Muscle of back (tissue), 13 donors: ENCODE measurements around the gene FFAR4. TPM values are rescaled to one million over a fixed set of nuclear protein-coding genes. Genes with fewer than 3 reads are reported as not detected.
"Not testable (repeated sequence)": the region's sequence is repeated elsewhere in the genome, so short reads cannot be mapped to it uniquely, and the experiment has no call there.

Source experiments
- DNase-seq, 3 donors: peaks; one replicate each; pipeline versions ENCODE4 v3.0.0 to v3.0.0-alpha.2; 2013
- long read RNA-seq, 9 donors: transcript quantifications; one replicate each; lab custom pipeline, GENCODE V29; 2026
- polyA plus RNA-seq, 10 donors: library from polyadenylated mRNA; unstranded; fragments of 120-200 nt; gene quantifications; one replicate each; pipeline ENCODE4 v1.2.1, GENCODE V29; 2013; ENCODE audit not compliant: insufficient read length in 10 of 10

Gene FFAR4
- under 1 TPM in 2 of 10 donors, not detected in 8; 0.08 to 0.10 TPM for polyA plus RNA-seq
- long read RNA-seq, donor 1, result 0 reads
- long read RNA-seq, donor 2, result 0 reads
- long read RNA-seq, donor 3, result 0 reads
- long read RNA-seq, donor 4, result 0 reads
- long read RNA-seq, donor 5, result 0 reads
- long read RNA-seq, donor 6, result 0 reads
- long read RNA-seq, donor 7, result 0 reads
- long read RNA-seq, donor 8, result 0 reads
- long read RNA-seq, donor 9, result 0 reads

DNA sequence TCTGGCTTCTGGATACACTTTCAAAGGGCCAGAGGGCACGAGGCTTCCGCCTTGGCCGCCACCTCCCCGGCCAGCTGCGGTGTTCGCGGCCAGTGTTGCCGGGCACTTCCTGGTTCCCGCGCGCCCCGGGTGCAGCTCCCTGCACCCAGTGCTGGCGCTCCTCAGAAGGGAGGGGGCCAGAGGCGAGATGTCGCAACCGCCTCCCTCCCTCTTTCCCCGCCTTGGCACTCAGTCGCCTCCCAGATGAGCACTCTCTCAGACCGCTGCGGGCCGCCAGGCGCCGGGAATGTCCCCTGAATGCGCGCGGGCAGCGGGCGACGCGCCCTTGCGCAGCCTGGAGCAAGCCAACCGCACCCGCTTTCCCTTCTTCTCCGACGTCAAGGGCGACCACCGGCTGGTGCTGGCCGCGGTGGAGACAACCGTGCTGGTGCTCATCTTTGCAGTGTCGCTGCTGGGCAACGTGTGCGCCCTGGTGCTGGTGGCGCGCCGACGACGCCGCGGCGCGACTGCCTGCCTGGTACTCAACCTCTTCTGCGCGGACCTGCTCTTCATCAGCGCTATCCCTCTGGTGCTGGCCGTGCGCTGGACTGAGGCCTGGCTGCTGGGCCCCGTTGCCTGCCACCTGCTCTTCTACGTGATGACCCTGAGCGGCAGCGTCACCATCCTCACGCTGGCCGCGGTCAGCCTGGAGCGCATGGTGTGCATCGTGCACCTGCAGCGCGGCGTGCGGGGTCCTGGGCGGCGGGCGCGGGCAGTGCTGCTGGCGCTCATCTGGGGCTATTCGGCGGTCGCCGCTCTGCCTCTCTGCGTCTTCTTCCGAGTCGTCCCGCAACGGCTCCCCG, at the start of gene FFAR4:
Gene FFAR4, plus strand, starts transcription at position 231 of the 842 bp plus-strand sequence. Its CDS starts 56 bp downstream, at position 287.
- peak in 1 of 3 donors; percentile 37 for DNase-seq

DNA sequence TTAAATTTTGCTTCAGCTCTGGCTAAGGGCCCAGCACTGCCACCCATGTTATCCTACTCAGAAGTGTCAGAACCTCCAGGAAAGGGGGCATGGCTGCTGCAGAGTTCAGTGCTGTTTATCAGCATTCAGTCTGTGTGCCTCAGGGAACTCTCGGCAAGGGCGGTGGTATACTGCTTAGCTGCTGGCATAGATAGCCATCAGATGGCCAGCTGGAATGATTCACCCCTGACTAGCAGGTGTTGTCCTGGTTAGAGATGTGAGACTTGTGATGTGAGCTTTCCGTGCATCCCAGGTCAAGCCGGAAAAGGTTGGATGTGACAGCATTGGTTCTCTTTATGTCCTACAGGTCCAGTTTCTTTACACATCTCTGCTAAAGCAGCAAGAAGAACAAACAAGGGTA, 47.9 kb upstream of the FFAR4 start:
- DNase-seq, result no peak

DNA sequence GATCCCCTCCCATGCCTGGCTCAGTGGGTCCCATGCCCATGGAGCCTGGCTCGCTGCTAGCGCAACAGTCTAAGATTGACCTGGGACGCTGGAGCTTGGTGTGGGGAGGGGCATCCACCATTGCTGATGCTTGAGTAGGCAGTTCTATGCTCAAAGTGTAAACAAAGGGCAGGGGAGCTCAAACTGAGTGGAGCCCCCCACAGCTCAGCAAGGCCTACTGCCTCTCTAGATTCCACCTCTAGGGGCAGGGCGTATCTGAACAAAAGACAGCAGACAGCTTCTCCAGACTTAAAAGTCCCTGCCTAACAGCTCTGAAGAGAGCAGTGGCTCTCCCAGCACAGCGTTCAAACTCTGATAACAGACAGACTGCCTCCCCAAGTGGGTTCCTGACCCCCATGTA, 31.2 kb upstream of the FFAR4 start:
- DNase-seq, result no peak

DNA sequence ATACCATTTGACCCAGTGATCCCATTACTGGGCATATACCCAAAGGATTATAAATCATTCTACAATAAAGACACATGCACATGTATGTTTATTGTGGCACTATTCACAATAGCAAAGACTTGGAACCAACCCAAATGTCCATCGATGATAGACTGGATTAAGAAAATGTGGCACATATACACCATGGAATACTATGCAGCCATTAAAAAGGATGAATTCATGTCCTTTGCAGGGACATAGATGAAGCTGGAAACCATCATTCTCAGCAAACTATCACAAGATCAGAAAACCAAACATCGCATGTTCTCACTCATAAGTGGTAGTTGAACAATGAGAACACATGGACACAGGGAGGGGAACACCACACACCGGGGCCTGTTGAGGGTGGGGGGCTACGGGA, 25.6 kb upstream of the FFAR4 start:
- not testable (repeated sequence) for DNase-seq

DNA sequence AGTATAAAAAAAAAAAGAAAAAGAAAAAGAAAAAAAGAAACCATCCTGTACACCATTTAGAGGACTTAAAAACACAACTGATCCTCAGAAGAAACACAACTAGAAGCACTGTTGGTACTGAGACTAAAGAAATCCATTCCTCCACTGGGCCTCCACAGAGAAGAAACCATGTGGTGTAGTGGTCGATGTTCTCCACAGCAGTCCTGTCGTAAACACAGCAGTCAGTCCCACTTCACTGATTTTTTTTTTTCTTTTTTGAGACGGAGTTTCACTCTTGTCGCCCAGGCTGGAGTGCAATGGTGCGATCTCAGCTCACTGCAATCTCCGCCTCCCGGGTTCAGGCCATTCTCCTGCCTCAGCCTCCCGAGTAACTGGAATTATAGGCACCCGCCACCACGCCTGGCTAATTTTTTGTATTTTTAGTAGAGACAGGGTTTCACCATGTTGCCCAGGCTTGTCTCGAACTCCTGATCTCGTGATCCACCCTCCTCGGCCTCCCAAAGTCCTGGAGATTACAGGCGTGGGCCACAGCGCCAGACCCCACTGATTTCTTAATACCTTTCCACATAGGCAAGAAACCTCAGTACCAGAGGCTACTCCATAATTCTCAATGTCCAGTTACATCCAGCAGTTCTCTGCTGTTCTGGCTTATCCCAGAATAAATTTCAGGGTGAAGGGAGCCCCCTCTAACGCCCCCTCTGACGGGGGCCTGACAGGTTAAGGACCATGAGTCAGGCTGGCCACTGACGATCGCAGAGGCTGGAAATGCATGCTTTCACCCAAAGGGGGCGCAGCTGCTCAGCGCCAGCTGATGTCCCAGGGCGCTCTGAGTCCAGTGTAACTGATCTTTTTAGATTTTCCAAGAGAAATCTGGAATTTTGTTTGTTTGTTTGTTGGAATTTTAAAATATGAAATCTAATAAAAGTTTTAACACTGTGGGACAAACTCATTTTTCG, 24.8 kb upstream of the FFAR4 start:
- peak; percentile 40 to 86 (median 73) for DNase-seq

DNA sequence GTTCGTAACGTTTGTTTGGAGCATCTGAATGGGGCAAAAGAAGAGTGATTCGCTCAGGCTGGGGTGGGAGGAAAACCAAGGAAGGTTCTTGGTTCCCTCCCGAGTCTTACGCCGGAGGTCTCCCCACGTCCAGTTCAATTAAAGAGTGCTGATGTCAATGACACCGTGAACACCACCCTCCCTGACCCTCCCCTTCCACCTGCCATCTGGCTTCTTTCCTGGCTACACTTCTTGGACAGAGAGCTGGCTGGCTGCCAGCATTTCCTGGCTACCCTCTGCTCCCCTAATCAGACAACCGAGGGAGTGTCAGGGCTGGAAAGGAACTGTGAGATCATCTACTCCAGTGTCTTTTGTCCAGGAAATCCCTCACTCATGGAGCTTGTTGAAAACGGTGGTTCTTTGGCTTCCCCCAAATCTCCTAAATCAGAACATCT, 24.1 kb upstream of the FFAR4 start:
- peak; percentile 61 to 91 (median 81) for DNase-seq

GRCh38 chr10:93546995-93547394, 19.5 kb upstream of the FFAR4 start:
- not testable (repeated sequence) for DNase-seq

- DNase-seq, result no peak
These were observed 18.9 kb upstream of the FFAR4 start for GRCh38 chr10:93547522-93547921.

GRCh38 chr10:93548376-93549071, 17.9 kb upstream of the FFAR4 start:
- DNase-seq, result no peak

DNA sequence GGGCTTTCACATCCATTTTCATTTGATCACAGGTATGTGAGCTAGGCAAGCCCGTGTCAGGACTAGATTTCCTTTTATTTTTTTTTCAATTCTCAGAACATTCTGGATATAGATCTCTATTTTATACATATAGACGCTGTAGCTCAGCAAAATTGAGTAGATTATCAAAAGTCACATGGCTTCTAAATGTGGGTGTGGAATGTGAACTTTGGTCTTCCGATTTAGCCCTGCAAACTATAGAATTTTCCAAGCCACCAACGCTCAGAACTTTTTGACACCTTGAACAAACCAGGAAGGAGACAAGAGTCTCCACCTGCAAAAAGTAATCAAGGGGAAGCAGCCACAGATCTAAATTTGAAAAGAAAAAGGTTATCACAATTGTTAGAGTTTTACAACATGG, 15.9 kb upstream of the FFAR4 start:
- no peak for DNase-seq

GRCh38 chr10:93552780-93553179, 13.7 kb upstream of the FFAR4 start:
- no peak for DNase-seq

GRCh38 chr10:93553482-93554315, 12.8 kb upstream of the FFAR4 start:
- peak in 2 of 3 donors; percentile 26 to 64 for DNase-seq

GRCh38 chr10:93554316-93554663, 12.2 kb upstream of the FFAR4 start:
- no peak for DNase-seq

GRCh38 chr10:93554760-93555432, 11.6 kb upstream of the FFAR4 start:
- DNase-seq, result peak; percentile 36 to 70 (median 54)

DNA sequence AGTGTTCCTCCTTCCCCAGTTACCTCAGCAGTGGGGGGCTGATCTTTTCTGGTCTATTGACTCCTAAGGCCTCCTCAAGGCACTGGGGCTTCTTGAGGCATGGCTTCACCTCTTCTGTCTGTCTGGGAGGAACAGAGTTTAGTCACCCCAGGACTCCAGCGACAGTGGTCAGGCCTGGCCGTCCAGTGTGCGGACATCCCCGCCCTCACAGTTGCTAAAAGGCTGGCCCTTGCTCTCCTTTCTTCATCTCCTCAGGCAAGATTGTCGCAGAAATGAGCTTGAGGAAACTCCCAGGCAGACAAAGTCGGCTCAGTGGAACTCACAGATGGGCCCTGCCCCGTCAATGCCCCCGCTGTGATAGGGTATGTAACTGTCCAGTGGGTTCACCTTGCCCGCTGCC, 7.0 kb upstream of the FFAR4 start:
- no peak for DNase-seq

DNA sequence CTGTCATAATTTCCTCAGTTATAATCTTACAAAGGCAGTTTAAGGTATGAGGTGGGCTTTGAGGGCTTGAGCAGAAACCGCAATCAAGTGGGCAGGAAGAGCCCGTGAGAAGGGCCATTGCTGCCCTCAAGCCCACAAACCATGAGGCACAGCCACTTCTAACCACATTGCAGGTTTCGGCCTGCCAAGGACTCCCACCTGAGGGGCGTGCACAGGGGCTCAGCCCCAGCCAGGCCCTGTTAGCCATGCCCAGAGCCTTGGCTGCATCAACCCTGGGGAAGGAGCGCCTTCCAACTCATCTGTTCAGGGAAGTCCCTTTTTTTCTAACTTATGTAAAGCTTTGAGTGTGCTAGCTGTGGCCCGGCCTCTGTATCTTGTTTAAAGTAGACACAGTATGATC, 5.9 kb upstream of the FFAR4 start:
- DNase-seq, result no peak

- DNase-seq, result no peak
These were observed 1.0 kb upstream of the FFAR4 start for GRCh38 chr10:93565446-93565845.

DNA sequence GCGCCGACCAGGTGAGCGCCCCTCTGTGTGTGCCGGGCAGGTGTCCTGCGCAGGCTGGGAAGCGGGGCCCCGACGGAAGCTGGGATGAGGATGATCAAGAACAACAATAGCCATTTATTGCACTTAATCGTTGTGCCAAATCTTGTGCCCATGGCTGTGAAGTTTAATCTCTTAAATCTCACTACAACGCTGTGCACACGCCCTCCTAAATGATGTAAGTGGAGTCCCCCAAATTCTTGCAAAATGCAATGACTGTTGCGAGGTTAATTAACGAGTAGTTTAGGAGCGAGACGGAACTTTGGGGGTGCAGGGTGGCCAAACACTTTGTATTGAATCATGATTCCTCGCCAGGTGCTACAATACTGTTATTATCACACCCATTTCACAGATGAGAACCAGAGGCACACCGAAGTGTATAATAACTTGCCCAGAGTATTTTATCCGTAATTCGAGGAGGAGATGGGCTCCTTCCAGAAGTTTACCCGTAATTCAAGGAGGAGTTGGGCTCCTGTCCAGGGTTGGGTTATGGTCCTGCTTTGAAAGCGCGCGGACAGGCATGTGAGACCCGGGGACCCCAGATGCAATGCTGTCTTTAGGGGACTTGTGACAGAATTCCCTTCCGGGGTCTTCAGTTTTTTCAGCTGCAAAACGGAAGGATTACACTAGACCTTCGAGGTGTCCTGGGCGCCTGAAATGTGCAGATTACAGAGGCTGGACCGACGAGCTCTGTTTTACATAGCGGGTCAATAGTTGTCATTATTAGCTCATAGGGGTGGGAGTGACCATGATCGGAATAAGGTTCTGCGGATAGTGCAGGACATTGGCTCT, 1.0 kb downstream of the FFAR4 start:
- DNase-seq, result no peak

DNA sequence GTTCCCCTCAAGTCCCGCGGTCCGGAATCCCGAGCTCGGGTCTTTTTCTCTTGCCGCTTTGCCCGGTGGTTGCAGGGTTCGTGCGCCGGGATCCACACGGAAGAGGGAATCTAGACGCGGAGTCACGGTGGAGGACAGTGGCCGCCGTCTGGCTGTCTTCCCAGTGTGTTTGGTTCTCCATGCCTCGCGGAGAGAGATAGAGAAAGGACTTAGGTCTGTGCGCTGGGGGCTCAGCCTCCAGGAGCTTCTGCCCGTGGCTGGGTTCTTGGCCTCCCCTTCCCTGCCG, 1.6 kb downstream of the FFAR4 start:
- peak in 1 of 3 donors; percentile 26 for DNase-seq
